Hepatocyte (in vitro differentiated cells): ENCODE results near the gene ADAP1.

ENCODE experiments used
- CTCF ChIP-seq: fragments of 200-600 bp; sonication (generic); IDR thresholded peaks from 2 replicates; pipeline ENCODE4 v1.5.1; 2016; ENCODE audit warnings: antibody characterized with exemption, mild to moderate bottlenecking; ENCODE audit not compliant: poor library complexity
- EZH2 ChIP-seq: fragments of 200-600 bp; sonication (generic); IDR thresholded peaks from 2 replicates; pipeline ENCODE4 v1.6.1; 2016; ENCODE audit warnings: antibody characterized with exemption, mild to moderate bottlenecking, borderline replicate concordance
- EZH2phosphoT487 ChIP-seq: fragments of 200-600 bp; sonication (generic); IDR thresholded peaks from one replicate; pipeline ENCODE4 v1.6.1; 2018; ENCODE audit warnings: antibody characterized with exemption, mild to moderate bottlenecking, low read depth, moderate library complexity; ENCODE audit not compliant: unreplicated experiment, severe bottlenecking

- TF ChIP-seq CTCF, result no peak
- TF ChIP-seq EZH2, result no peak
- TF ChIP-seq EZH2phosphoT487, result no peak
Observed at GRCh38 chr7:862157-862556, 92.3 kb downstream of the ADAP1 start.
